KMS-11 (cell line): ENCODE measurements around the gene ZNF862.

Experiments used
- H2AFZ ChIP-seq: fragments of 200-600 bp; sonication (generic); 2 replicates; pipeline ENCODE4 v1.6.1; 2016; ENCODE audit warnings: antibody characterized with exemption, mixed run types, low read depth
- H3K27ac ChIP-seq: fragments of 200-600 bp; sonication (generic); 2 replicates; pipeline ENCODE4 v1.6.1; 2016; ENCODE audit warnings: mild to moderate bottlenecking, mixed run types
- H3K27me3 ChIP-seq: fragments of 200-600 bp; sonication (generic); 2 replicates; pipeline ENCODE4 v1.6.1; 2017; ENCODE audit warnings: mild to moderate bottlenecking, low read depth, mixed run types, moderate library complexity; ENCODE audit not compliant: insufficient read depth
- H3K36me3 ChIP-seq: fragments of 200-600 bp; sonication (generic); 2 replicates; pipeline ENCODE4 v1.6.1; 2017; ENCODE audit warnings: mild to moderate bottlenecking, mixed run types; ENCODE audit not compliant: insufficient read depth
- H3K4me1 ChIP-seq: fragments of 200-600 bp; sonication (generic); 2 replicates; pipeline ENCODE4 v1.6.1; 2016; ENCODE audit warnings: mild to moderate bottlenecking, low read depth, mixed run types; ENCODE audit not compliant: poor library complexity, severe bottlenecking
- H3K4me2 ChIP-seq: fragments of 200-600 bp; sonication (generic); 2 replicates; pipeline ENCODE4 v1.7.0; 2016; ENCODE audit warnings: mild to moderate bottlenecking, mixed run types
- H3K4me3 ChIP-seq: fragments of 200-600 bp; sonication (generic); IDR thresholded peaks from 2 replicates; pipeline ENCODE4 v1.6.1; 2017; ENCODE audit warnings: low read depth, low read length, mixed read lengths; ENCODE audit not compliant: insufficient read depth
- H3K79me2 ChIP-seq: fragments of 200-600 bp; sonication (generic); 2 replicates; pipeline ENCODE4 v1.6.1; 2016; ENCODE audit warnings: low read depth, mixed run types; ENCODE audit not compliant: insufficient read depth
- H3K9ac ChIP-seq: fragments of 200-600 bp; sonication (generic); 2 replicates; pipeline ENCODE4 v1.6.1; 2016; ENCODE audit warnings: mild to moderate bottlenecking, mixed run types
- H4K20me1 ChIP-seq: fragments of 200-600 bp; sonication (generic); 2 replicates; pipeline ENCODE4 v1.6.1; 2016; ENCODE audit warnings: mild to moderate bottlenecking, mixed run types; ENCODE audit not compliant: insufficient read depth
- CTCF ChIP-seq: fragments of 200-600 bp; sonication (generic); conservative IDR thresholded peaks from 2 replicates; pipeline ENCODE4 v1.6.1; 2017; ENCODE audit warnings: low read depth, mild to moderate bottlenecking, antibody characterized with exemption, low read length, moderate library complexity, mixed read lengths

ZNF862 gene

DNA sequence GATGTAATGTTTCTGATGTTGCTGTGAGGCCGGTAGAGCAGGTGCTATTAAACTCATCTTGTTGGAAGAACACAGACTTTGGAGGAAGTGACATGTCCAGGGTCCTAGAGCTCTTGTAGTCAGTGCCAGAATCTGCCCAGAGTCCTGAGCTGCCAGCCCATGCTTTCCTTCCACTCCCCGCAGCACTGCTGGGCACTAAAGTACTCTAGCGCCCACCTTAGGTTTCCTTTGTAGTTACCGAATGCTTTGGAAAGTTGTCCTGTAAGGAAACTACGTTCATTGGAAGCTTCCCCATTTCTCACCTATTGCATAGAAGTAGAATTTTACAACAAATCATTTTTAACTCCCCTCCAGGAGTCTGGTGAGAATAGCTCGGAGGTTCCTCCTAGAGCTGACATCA, 11.0 kb downstream of the ZNF862 start:
- Histone ChIP-seq H3K9ac (no peak overlapping the region), H4K20me1 (no peaks in the 10 kb centered on the region), H3K4me3 (no peak overlapping the region), H3K36me3 (no peaks in the 10 kb centered on the region), H3K79me2 (no peaks in the 10 kb centered on the region), H3K4me1 (no peaks in the 10 kb centered on the region), H3K27ac (no peak overlapping the region), H3K27me3 (no peaks in the 10 kb centered on the region), H2AFZ (no peak overlapping the region), H3K4me2 (no peak overlapping the region)
- TF ChIP-seq CTCF, result no peak

- H3K4me3 ChIP-seq, result no peak overlapping the region
- H2AFZ ChIP-seq, result no peak overlapping the region
- no peak overlapping the region for H3K27ac ChIP-seq
- no peaks in the 10 kb centered on the region for H3K36me3 ChIP-seq
- H4K20me1 ChIP-seq, result no peaks in the 10 kb centered on the region
- H3K4me1 ChIP-seq, result peaks cover 7% of the 10 kb centered on the region
- no peak overlapping the region for H3K9ac ChIP-seq
- no peak for TF ChIP-seq CTCF
- H3K4me2 ChIP-seq, result no peak overlapping the region
- no peaks in the 10 kb centered on the region for H3K27me3 ChIP-seq
- no peaks in the 10 kb centered on the region for H3K79me2 ChIP-seq
Measured at GRCh38 chr7:149850007-149850594, 11.9 kb downstream of the ZNF862 start.

- H3K9ac ChIP-seq, result no peak overlapping the region
- H3K36me3 ChIP-seq, result no peaks in the 10 kb centered on the region
- no peaks in the 10 kb centered on the region for H3K79me2 ChIP-seq
- TF ChIP-seq CTCF, result no peak
- no peaks in the 10 kb centered on the region for H3K27me3 ChIP-seq
- H2AFZ ChIP-seq, result no peak overlapping the region
- no peak overlapping the region for H3K4me3 ChIP-seq
- peaks cover 13% of the 10 kb centered on the region for H3K4me1 ChIP-seq
- no peak overlapping the region for H3K27ac ChIP-seq
- H4K20me1 ChIP-seq, result no peaks in the 10 kb centered on the region
- H3K4me2 ChIP-seq, result no peak overlapping the region
Measured at GRCh38 chr7:149850716-149851115, 12.5 kb downstream of the ZNF862 start.

GRCh38 chr7:149851449-149851848, 13.3 kb downstream of the ZNF862 start:
- Histone ChIP-seq H3K36me3 (no peaks in the 10 kb centered on the region), H3K79me2 (no peaks in the 10 kb centered on the region), H3K9ac (no peak overlapping the region), H3K4me2 (no peak overlapping the region), H4K20me1 (no peaks in the 10 kb centered on the region), H3K4me1 (peaks cover 13% of the 10 kb centered on the region), H3K4me3 (no peak overlapping the region), H3K27me3 (no peaks in the 10 kb centered on the region), H3K27ac (no peak overlapping the region), H2AFZ (no peak overlapping the region)
- no peak for TF ChIP-seq CTCF
